Measurements from ENCODE around the gene XXYLT1. TPM values are rescaled to one million over a fixed set of nuclear protein-coding genes. Genes with fewer than 3 reads are reported as not detected.

The XXYLT1 gene
- total and polyA plus RNA-seq, 2 of the 8 experiments (the other 6 are each of a cell fraction or from before 2014, with no cell fraction given): 18.9 to 23.8 TPM

DNA sequence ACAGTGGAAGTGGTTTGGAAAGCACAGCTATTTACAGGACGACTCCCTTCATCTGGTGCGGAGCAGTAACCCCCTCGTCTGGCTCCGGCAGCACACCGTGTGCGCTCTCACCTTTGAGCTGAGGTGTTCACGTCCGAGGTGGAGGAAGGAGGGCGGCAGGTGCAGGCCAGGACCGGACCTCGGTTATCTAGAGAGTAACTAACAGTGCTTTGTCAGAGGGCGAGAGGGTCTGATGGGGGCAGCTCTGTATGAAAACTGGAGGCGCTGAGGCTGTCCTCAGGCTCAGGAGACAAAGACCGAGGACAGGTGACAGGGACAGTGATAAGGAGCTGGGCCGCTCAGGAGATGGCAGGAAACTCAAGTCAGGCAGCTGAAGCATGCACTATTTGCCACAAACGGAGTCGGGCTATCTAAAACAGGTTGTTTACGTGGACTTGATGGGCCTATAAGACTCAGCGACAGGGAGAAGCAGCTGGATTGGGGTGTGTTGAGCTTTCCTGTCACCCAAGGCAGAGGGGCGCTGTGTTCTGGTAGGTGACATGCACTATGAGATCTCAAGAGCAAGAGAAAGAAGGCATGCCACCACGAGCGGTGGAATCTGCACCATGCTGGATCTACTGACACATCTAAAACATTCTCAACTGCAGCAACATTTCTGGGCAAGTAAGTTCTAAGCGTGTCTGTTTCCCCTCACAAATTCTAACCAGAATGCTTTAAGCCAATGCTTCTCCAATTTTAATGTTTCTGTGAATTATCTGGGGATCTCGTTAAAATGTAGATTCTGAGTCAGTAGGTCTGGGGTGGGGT, 155.2 kb downstream of the XXYLT1 start (continued):
- no peak for TF ChIP-seq SP2 (IDR thresholded peaks at IDR 0.05; ENCODE audit: low read length)
